Upper lobe of left lung (tissue), 6 donors: ENCODE results near the gene PLVAP. TPM values are rescaled to one million over a fixed set of nuclear protein-coding genes. Genes with fewer than 3 reads are reported as not detected.

ENCODE experiments used
- ATAC-seq, 2 donors: fragments of 200-7000 bp; cut with Tn5 transposase; one replicate each; pipeline ENCODE4 v1.9.1; 2022; ENCODE audit warnings: mild to moderate bottlenecking in 2 of 2, moderate library complexity in 2 of 2; ENCODE audit not compliant: low FRiP score in 2 of 2
- DNase-seq, 2 donors: peaks; one replicate each; pipeline ENCODE4 v3.0.0-alpha.2; 2019 to 2020
- H3K27ac ChIP-seq, 4 donors: fragments of 200-600 bp; sonication (generic); one replicate each; pipeline ENCODE4 v1.5.1; 2016 to 2019
- H3K27me3 ChIP-seq, 4 donors: fragments of 200-600 bp; sonication (generic); one replicate each; pipeline ENCODE4 v1.5.1; 2017 to 2019
- H3K36me3 ChIP-seq, 4 donors: fragments of 200-600 bp; sonication (generic); one replicate each; pipeline ENCODE4 v1.5.1; 2016 to 2019
- H3K4me1 ChIP-seq, 4 donors: fragments of 200-600 bp; sonication (generic); one replicate each; pipeline ENCODE4 v1.5.1; 2018 to 2019
- H3K4me3 ChIP-seq, 4 donors: fragments of 200-600 bp; sonication (generic); one replicate each; pipeline ENCODE4 v1.5.1; 2017 to 2019; ENCODE audit warnings: mild to moderate bottlenecking in 2 of 4, moderate library complexity in 1 of 4
- H3K9me3 ChIP-seq, 4 donors: fragments of 200-600 bp; sonication (generic); one replicate each; pipeline ENCODE4 v1.5.1; 2018 to 2019
- EP300 ChIP-seq, 4 donors: sonication (generic); formaldehyde crosslinking; IDR thresholded peaks; one replicate each; pipeline ENCODE4 v1.5.1; 2017; ENCODE audit warnings: antibody characterized with exemption in 4 of 4, control low read depth in 2 of 4
- POLR2A ChIP-seq, 4 donors: fragments of 450-650 bp; IDR thresholded peaks; one replicate each; pipeline ENCODE4 v1.5.1; 2016 to 2017; ENCODE audit warnings: antibody characterized with exemption in 4 of 4, mild to moderate bottlenecking in 2 of 4
- POLR2AphosphoS5 ChIP-seq, 2 donors: sonication (generic); formaldehyde crosslinking; IDR thresholded peaks; one replicate each; pipeline ENCODE4 v1.5.1; 2017; ENCODE audit warnings: antibody characterized with exemption in 2 of 2
- WGBS, 2 donors: methylation state at CpG; one replicate each; pipeline ENCODE4 v1.1.5; 2017 to 2018; 5-methylcytosine and 5-hydroxymethylcytosine counted together
- total RNA-seq, 6 donors: library from RNA; depleted of rRNA in 4 of 6; stranded (reverse); fragments of >200 nt in 4 of 6; gene quantifications; one replicate each; pipeline versions ENCODE4 v1.1.0 to v1.2.1, GENCODE V29; 2016 to 2021
- TF ChIP-seq, protein P1 (sequence below), 6 experiments: fragments of 450-650 bp in 4 of 6; fragments of 200-600 bp in 2 of 6; sonication (generic) in 2 of 6; IDR thresholded peaks; one replicate each; pipeline ENCODE4 v1.5.1; 2016 to 2019; ENCODE audit warnings: antibody characterized with exemption in 6 of 6
- donor health status: DM: no; HTN: no; CAD: no; lungs with moderate emphysema.
- donor health status: DM: no; HTN: yes; CAD: no; lungs with severe emphysema.

The PLVAP gene
- total RNA-seq, 6 donors from 2014 or later = 1.0 to 103 (median 6.9) TPM

GRCh38 chr19:17340302-17340870 is 36.8 kb downstream of the PLVAP start:
- TF ChIP-seq POLR2A (IDR thresholded peaks at IDR 0.05) (no peak), EP300 (IDR thresholded peaks at IDR 0.05) (no peak), POLR2AphosphoS5 (IDR thresholded peaks at IDR 0.05) (no peak)
- TF ChIP-seq, protein P1, sequence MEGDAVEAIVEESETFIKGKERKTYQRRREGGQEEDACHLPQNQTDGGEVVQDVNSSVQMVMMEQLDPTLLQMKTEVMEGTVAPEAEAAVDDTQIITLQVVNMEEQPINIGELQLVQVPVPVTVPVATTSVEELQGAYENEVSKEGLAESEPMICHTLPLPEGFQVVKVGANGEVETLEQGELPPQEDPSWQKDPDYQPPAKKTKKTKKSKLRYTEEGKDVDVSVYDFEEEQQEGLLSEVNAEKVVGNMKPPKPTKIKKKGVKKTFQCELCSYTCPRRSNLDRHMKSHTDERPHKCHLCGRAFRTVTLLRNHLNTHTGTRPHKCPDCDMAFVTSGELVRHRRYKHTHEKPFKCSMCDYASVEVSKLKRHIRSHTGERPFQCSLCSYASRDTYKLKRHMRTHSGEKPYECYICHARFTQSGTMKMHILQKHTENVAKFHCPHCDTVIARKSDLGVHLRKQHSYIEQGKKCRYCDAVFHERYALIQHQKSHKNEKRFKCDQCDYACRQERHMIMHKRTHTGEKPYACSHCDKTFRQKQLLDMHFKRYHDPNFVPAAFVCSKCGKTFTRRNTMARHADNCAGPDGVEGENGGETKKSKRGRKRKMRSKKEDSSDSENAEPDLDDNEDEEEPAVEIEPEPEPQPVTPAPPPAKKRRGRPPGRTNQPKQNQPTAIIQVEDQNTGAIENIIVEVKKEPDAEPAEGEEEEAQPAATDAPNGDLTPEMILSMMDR (IDR thresholded peaks at IDR 0.05) = no peak
- peaks cover 0 to 10% (median 4%) of the 10 kb centered on the region in 4 donors for H3K36me3 ChIP-seq
- peaks cover 16 to 25% (median 17%) of the 10 kb centered on the region in 4 donors for H3K4me1 ChIP-seq
- WGBS, 2 donors = 83 to 84% methylated on average over 20 to 21 of the region's 21 CpGs
- ATAC-seq (no peak), DNase-seq (peak in 1 of 2 donors; percentile 84)
- no peak overlapping the region for H3K4me3 ChIP-seq
- H3K27me3 ChIP-seq = no peaks in the 10 kb centered on the region
- H3K27ac ChIP-seq = no peak overlapping the region
- H3K9me3 ChIP-seq = no peaks in the 10 kb centered on the region

DNA sequence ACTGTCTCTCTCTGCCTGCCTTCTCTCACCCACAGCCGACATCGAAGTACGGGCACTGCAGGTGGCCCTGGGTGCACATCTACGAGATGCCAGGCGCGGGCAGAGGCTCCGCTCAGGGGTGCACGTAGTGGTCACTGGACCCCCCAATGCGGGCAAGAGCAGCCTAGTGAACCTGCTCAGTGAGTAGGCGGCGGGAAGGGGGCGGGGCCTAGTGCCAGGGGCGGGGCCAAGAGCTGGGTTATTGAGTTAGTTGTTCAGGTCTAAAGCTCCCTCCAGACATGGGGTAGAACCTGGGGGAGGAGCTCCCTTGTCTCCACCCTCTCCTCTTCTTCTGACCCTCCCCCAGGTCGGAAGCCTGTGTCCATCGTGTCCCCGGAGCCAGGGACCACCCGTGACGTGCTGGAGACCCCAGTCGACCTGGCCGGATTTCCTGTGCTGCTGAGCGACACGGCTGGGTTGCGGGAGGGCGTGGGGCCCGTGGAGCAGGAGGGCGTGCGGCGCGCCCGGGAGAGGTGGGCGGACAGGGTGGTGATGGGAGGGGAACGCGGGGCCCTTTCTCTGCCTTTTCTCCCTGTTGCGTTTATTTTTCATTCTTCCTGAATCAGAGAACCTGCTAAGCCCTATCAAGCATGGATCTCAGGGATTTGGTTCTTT is 37.9 kb downstream of the PLVAP start:
- peaks cover 22 to 34% (median 24%) of the 10 kb centered on the region in 4 donors for H3K4me1 ChIP-seq
- H3K36me3 ChIP-seq = peaks cover 0 to 10% (median 4%) of the 10 kb centered on the region in 4 donors
- no peaks in the 10 kb centered on the region for H3K9me3 ChIP-seq
- no peaks in the 10 kb centered on the region for H3K27me3 ChIP-seq
- no peak overlapping the region for H3K4me3 ChIP-seq
- no peak for ATAC-seq
- TF ChIP-seq POLR2AphosphoS5 (IDR thresholded peaks at IDR 0.05) = no peak
- no peak for TF ChIP-seq EP300 (IDR thresholded peaks at IDR 0.05)
- TF ChIP-seq, protein P1 (IDR thresholded peaks at IDR 0.05) = no peak
- no peak for TF ChIP-seq POLR2A (IDR thresholded peaks at IDR 0.05)
- H3K27ac ChIP-seq = no peak overlapping the region
- peak in 1 of 2 donors; percentile 89 for DNase-seq
- WGBS, 2 donors = 94 to 98% methylated on average over 26 to 34 of the region's 34 CpGs

DNA sequence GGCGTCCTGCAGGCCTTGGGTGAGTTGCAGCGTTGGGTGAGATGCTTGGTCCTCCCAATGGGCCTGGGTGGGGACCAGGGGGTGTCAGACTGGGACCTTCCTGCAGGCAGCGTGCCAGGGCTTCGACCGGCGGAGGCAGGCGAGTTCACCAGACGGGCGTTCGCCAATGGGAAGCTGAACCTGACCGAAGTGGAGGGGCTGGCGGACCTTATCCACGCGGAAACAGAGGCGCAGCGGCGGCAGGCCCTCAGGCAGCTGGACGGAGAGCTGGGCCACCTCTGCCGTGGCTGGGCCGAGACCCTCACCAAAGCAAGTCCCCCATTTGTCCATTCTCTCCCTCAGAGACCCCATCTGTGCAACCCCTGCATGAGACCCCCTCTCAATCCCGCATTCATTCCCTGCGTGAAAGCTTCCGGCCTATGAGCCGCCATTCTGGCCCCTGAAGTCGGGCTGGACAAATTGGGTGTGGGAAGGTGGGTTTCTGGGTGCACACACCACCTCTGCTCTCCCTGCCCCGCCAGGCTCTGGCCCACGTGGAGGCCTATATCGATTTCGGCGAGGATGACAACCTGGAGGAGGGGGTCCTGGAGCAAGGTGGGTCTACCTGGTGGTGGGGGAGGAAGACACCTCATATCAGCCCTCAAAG is 38.6 kb downstream of the PLVAP start:
- H3K27me3 ChIP-seq = no peaks in the 10 kb centered on the region
- peak overlapping the region in 3 of 4 donors; percentile 61 to 91 (median 73) for H3K4me3 ChIP-seq
- DNase-seq = peak in 1 of 2 donors; percentile 84
- WGBS, 2 donors = 92 to 94% methylated on average over 26 to 29 of the region's 30 CpGs
- H3K9me3 ChIP-seq = no peaks in the 10 kb centered on the region
- peaks cover 28 to 41% (median 30%) of the 10 kb centered on the region in 4 donors for H3K4me1 ChIP-seq
- peaks cover 0 to 10% (median 4%) of the 10 kb centered on the region in 4 donors for H3K36me3 ChIP-seq
- no peak for ATAC-seq
- no peak for TF ChIP-seq POLR2A (IDR thresholded peaks at IDR 0.05)
- TF ChIP-seq POLR2AphosphoS5 (IDR thresholded peaks at IDR 0.05) = no peak
- TF ChIP-seq EP300 (IDR thresholded peaks at IDR 0.05) = no peak
- TF ChIP-seq, protein P1 (IDR thresholded peaks at IDR 0.05) = no peak
- no peak overlapping the region for H3K27ac ChIP-seq

DNA sequence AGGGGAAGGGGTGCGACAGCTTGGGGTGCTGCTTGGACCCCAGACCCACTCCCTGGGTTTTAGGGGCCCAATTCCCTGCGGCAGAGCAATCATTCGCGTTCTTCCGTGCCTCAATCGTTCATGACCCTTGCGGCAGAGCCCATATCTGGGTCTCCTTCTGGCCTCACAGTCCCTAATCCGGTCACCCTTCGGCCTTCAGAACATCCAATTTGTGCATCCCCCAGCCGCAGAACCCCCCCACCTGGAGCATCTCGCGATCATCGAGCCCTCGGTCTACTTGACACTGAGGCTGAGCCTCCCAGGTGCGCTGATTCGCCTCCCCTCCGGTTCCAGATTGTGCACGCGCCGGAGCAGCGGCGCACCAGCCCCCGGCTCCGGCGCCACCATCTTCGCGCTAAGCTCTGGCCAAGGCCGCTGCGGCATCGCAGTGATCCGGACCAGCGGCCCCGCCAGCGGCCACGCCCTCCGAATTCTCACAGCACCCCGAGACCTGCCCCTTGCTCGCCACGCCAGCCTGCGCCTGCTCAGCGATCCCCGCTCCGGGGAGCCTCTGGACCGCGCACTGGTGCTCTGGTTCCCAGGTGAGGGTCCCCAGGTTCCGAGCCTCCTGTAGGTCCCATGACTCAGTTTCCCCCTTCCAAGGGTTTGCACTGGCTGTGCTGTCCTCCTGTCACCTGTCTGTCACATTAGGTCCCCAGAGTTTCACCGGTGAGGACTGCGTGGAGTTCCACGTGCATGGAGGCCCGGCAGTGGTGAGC is 39.3 kb downstream of the PLVAP start:
- H3K4me3 ChIP-seq = peak overlapping the region; percentile 46 to 91 (median 67)
- no peaks in the 10 kb centered on the region for H3K9me3 ChIP-seq
- no peaks in the 10 kb centered on the region for H3K27me3 ChIP-seq
- DNase-seq = peak in 1 of 2 donors; percentile 89
- ATAC-seq = no peak
- peaks cover 29 to 48% (median 35%) of the 10 kb centered on the region in 4 donors for H3K4me1 ChIP-seq
- no peak for TF ChIP-seq POLR2AphosphoS5 (IDR thresholded peaks at IDR 0.05)
- no peak for TF ChIP-seq POLR2A (IDR thresholded peaks at IDR 0.05)
- no peak for TF ChIP-seq EP300 (IDR thresholded peaks at IDR 0.05)
- WGBS, 2 donors = 5 to 75% methylated on average over 2 to 43 of the region's 50 CpGs
- H3K36me3 ChIP-seq = peaks cover 0 to 10% (median 4%) of the 10 kb centered on the region in 4 donors
- peak overlapping the region in 3 of 4 donors; percentile 89 to 95 (median 90) for H3K27ac ChIP-seq
